ENCODE data around the gene MRPS18A.

MRPS18A gene

DNA sequence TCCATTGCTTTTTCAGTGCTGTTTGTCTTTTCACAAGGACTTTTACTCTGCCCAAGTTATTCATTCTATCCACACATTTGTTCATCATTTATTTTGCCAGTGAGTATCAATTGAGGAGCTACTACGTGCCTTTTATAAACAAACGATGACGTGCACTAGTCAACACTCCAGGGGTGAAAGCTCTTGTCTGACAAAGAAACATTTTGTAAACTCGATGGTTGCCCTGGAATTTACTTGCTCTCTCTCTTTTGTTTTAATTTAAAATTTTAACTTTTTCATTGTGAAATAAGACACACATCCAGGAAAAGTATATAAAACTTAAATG, 8.3 kb upstream of the MRPS18A start:
- DNase-seq, result no peak

GRCh38 chr6:43695215-43695966, 7.8 kb upstream of the MRPS18A start:
- no peak for DNase-seq

GRCh38 chr6:43689421-43689820, 1.8 kb upstream of the MRPS18A start:
- DNase-seq, result no peak

- DNase-seq, result no peak
These were observed 533 bp downstream of the MRPS18A start for GRCh38 chr6:43687079-43687436.

DNA sequence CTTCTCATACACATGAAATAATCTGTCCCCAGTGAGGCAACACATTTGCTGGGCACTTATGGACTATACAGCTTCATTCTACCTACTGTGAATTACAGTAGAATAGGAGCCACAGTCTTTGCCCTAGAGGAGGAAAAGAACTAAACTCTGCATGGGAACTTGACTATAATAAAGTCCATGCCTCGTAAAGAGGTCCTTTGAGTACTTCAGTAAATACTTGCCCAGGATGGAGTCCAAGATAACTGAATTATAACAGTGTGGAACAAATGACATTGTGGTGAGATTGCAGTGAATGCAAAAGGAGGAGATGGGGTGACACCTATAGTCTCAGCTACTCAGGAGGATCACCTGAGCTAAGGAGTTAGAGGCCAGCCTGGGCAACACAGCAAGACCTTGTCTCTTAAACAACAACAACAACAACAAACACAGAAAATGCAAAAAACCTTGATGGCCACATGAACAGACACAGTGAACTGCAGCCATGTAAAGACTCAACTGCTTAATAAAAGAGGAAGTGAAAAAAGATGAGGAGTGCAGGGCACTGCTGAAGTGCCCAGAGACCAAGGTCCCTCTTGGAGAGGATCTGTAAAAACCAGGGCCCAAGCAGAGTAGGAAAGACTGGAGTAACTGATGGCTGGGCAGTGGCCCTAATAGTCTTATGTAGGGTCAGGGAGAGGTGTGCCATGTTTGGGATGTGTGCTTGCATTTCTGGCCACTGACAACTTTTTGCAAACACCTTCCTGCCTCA, 3.7 kb downstream of the MRPS18A start:
- no peak for DNase-seq

- no peak for DNase-seq
These were observed 4.7 kb downstream of the MRPS18A start for GRCh38 chr6:43682724-43683429.

DNA sequence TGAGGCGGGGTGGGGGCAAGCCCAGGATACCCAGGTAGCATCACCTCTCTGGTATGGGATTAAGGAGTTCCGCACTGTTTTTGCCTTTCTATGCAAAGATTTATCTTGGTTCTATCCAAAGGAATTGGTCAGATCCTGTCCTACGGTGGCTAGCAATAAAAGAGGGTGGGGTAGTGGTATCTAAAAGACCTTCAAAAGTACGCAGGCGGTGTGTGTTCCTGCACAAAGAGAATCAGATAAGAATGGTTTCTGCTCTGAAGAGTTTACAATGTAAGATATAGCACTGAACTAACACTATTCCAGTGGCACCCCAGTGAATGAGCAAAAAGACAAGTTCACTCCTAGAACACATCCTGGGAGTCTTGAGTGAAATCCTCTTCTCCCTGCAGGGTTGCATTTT, 6.3 kb downstream of the MRPS18A start:
- no peak for DNase-seq

GRCh38 chr6:43680308-43681200, 7.0 kb downstream of the MRPS18A start:
- DNase-seq, result no peak

DNA sequence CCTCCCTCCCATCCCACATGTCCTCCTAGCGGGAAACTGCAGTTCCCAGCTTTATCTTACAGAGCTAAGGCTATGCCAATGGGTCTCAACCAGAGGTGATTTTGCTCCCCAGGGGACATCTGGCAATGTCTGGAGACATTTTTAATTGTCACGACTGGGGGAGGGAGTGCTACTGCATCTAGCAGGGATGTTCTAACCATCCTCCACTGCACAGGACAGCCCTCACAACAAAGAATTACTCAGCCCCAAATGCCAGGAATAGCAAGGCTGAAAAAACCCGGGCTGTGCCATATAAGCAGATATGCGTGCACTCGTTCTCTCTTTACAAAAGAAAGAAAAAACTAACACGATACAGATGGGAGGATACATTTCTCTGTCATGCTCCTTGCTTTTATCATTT, 8.5 kb downstream of the MRPS18A start:
- no peak for DNase-seq

- DNase-seq, result no peak
These were observed 9.2 kb downstream of the MRPS18A start for GRCh38 chr6:43678341-43678740.

- no peak for DNase-seq
These were observed 9.8 kb downstream of the MRPS18A start for GRCh38 chr6:43677759-43678158.

- no peak for DNase-seq
These were observed 10.5 kb downstream of the MRPS18A start for GRCh38 chr6:43676962-43677606.

GRCh38 chr6:43674921-43675320, 12.7 kb downstream of the MRPS18A start:
- DNase-seq, result no peak

DNA sequence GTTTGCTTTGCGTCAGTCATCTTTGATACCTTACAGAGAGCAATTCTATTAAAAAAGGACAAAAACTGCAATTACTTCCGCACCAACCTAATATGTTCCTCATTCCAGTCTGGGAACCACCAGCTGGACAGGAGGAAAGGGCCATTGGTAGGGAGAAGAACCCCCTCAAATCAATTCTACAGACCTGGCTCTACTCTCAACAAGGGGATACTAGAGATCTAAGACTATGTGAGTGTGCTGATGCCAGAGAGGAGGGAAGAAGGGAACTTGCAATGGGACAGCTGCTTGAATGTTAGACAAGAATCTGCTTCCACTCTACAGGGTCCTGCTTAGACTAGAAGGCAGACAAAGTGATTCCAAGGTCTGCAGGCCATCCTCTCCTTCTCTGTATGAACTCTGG, 13.3 kb downstream of the MRPS18A start:
- no peak for DNase-seq

DNA sequence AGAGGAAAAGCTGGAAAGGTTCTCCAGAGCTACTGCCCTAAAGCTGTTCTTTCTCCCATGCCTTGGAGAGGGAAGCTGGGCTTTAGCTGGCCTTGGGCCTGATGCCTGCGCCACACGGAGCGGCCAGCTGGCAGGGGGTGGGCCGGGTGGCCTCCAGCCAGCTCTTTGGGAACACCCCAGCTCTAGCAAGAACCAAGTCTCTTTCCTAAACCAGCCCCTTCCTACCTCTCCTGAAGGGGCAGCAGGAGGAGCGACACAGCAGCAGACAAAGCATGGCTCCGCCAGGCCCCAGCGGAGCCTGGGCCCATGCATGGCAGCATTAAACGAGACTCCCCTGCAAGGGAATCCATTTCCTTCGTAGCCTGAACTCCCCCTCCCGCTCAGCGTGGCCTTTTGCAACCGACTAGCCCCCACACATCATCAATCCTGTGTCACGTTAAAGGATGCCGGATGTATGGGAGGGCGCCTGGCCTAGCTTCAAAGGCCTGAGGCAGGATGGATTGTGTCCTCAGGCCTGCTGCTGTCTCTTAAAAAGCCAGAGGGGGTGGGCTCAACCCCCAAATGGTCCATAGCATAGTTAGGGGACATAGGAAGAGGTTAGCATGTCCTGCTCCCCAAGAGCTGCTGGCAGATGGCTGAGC, 14.0 kb downstream of the MRPS18A start:
- no peak for DNase-seq

DNA sequence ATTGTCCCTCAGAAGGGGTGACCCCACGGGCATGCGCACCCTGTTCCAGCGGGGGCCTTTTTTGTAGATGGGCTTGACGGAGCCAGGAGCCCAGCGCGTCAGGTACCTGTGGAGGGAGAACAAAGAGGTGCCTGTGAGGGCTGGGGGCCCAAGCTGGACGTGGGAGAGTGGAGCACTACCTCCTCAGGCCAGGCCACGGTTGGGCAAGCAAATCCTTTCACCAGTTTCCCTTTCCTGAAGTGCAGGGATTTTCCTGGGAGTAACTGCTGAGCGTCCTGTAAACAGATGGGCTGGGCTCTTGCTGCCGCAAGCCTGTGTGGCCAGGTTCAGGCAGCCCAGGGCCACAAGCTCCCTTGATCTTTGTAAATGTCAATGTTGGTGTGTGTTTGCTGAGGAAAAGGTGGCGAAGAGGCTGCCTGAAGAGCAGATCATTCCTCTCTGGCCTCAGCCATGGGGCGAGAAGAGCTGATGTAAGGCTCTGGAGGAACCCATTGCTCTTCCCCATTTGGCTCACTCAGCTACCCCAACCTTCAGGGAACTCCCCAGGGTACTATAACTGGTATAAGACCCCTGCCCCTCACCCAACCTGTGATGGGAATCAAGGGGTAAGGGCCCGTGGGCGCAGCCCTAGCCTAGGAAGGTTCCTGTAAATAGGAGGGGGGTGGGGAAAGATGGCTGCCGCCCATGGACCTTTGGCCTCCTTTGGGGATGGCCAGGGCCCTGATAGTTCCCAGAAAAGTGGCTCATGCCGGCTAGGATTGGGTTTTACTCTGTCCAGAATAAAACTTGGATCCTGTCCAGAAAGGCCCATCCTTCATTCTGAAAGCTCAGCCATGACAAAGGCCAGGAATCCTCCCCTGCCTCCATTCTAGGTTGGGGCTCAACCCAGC, 15.5 kb downstream of the MRPS18A start:
- DNase-seq, result no peak

DNA sequence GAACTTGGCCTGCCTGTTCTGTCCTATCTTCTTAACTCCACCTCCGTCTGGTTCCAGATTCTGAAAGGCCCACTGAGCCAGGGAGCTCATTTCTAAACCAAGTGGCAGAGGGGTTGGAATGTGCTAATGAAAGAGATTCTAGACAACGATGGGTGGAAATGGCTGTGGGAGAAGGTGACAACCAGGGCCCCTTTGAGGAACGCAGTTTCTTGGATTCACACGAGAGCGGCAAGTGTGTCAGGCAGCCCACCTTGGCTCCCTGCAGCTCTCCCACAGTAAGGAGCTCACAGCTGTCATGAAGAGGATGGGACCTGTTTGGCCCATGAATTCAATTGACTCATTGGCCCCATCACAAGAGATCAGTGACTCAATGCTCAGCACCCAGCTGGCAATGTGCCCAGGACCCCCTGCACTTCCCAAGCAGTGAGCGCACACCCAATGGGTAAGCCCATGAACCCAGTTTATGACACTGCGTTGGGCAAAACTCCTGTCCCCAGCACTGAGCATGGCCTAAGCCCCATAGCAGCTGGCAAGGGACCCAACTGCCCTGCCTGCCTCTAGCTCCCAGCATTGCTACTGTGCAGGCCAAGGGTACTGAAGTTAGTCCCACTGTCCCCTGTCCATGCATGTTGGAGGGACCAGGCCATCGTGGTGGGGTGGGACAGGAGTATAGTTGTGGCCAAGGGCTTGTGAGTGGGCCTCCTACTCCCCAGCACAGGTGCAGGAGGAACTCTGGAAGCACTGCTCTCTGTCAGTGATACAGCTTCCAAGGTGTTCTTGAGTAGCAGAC, 16.4 kb downstream of the MRPS18A start:
- DNase-seq, result no peak

DNA sequence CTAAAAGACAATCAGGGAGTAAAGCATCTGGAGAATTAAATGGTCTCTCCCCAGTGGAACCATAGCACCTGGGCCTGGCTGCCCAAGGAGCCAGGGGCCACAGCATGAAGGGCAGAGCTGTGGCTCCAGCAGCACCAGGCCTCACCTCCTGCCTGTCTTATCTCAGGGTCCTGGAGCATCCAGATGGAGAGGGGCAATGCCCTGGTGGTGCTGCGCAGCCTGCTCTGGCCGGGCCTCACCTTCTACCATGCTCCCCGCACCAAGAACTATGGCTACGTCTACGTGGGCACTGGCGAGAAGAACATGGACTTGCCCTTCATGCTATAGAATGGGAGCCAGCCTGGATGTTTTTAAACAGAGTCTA, 17.0 kb downstream of the MRPS18A start:
- DNase-seq, result no peak

DNA sequence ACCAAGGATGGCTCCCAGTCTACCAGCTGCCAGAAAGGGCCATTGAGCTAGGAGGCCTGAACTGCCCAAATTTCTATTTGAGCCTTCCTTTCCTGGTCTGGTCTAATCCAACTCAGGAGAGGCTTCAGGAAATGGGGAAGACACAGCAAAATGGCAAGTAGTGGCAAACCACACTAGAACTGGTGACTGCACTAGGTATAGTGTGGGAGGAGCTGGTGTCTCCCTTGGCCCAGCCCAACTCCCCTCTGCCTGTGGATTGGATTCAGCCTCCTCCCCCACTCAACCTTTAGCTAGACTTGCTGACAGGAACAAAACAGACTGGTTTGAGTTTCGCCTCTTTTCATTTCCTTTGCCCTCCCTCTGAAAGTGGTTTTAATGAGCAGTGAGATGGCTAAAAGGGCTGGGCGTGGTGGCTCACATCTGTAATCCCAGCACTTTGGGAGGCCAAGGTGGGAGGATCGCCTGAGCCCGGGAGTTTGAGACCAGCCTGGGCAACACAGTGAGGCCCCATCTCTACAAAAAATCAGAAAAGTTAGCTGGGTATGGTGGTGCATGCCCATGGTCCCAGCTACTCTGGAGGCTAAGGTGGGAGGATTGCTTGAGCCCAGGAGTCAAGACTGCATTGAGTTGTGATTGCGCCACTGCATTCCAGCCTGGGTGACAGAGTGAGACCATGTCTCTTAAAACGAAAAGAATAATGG, 17.5 kb downstream of the MRPS18A start:
- no peak for DNase-seq
